GM21619 (cell line): ENCODE data around the gene DNASE2B.
A peak's percentile ranks its signal among the peaks of the same experiment; 100 is the strongest.

Source experiments
- ATAC-seq: cut with Tn5 transposase; IDR thresholded peaks from one replicate; pipeline ENCODE4 v1.9.1; 2021; ENCODE audit not compliant: unreplicated experiment

DNASE2B gene

DNA sequence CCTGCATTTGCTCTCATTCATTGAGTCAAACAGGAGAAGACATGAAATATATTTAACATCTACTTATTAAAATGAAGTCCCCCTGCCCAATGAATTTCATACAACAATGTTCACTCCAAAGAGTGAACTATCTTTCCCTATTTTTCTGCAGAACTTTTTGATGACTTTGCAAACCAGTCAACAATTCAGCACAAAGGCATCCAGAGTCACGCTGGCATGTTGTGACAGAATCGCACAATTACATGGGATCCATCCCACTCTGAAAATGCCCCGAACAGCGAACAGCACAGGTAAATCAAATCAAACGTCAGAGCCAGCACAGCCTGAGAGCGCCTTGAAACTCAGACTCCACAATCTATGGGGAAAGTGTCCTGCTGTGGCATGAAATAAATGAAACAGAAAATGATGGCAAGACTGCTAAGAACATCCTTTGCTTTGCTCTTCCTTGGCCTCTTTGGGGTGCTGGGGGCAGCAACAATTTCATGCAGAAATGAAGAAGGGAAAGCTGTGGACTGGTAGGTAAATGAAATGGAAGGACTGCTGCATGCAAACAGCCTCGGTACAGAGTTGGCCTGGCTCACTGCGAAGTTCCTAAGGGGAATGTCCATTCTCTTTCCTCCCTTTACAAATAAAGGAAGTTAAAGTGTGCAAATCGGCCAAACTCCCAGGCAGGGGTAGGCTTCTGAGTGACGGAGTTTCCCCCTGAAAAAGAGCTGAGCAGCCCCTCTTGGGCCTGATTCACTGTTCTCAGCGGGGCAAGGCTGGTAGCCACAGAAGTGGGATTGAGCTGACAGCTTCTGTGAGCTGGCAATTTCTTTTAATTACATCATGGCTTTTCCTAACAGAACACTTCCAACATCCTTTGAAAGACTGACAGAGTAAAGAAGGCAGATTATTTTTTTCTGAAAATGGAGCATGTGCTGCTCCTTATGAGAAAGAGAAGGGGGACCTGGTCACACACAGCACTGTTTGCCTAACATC is at the start of gene DNASE2B:
TSS of gene DNASE2B (plus strand) at position 310 of the 981 bp plus-strand sequence. CDS start at position 391, 81 bp downstream.
- ATAC-seq, result no peak

- no peak for ATAC-seq
Measured at GRCh38 chr1:84348759-84349158, 49.5 kb upstream of the DNASE2B start.

DNA sequence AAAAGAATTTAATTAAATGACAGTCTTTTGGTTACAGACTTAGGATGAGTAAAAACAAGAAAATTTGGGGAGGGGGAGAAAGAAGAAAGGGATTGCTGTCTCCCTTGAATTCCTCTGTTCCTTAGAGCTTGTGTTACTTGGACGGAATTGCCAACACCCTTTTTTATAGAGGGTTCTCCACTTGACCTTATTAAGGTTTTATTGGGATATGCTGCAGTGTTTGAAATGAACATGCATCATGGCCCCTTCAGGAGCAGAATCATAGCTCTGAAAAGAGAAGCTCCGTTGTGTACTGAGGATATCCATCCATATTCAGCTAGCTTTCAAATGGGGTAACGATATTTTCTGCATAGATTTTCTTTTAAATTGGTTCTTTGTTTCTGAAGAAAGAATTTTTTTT is 48.2 kb upstream of the DNASE2B start:
- ATAC-seq, result no peak

- ATAC-seq, result no peak
Measured at GRCh38 chr1:84350550-84350949, 47.7 kb upstream of the DNASE2B start.

GRCh38 chr1:84352298-84353106 is 45.8 kb upstream of the DNASE2B start:
- ATAC-seq, result no peak

- no peak for ATAC-seq
Measured at GRCh38 chr1:84353695-84354094, 44.6 kb upstream of the DNASE2B start.

GRCh38 chr1:84355556-84355955 is 42.7 kb upstream of the DNASE2B start:
- ATAC-seq, result no peak

- no peak for ATAC-seq
Measured at GRCh38 chr1:84356881-84357280, 41.4 kb upstream of the DNASE2B start.

DNA sequence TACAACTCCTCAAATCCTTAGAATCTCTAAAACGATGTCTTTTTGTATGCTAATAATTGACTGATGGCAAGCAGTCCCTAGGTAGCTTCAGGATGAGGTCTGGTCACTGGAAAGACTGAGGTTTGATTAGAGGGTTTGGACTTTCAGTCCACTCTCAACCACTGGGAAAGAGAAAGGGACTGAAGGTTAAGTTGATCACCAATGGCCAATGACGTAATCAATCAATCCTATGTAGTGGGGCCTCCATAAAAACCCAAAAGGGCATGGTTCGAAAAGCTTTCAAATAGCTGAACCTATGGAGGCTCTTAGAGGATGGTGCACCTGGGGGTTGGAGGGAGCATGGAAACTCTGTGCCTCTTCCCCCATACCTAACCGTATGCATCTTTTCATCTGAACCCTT is 39.6 kb upstream of the DNASE2B start:
- ATAC-seq, result no peak

GRCh38 chr1:84360316-84360715 is 38.0 kb upstream of the DNASE2B start:
- ATAC-seq, result no peak

- no peak for ATAC-seq
Measured at GRCh38 chr1:84361796-84362195, 36.5 kb upstream of the DNASE2B start.

- ATAC-seq, result no peak
Measured at GRCh38 chr1:84363019-84363418, 35.3 kb upstream of the DNASE2B start.

GRCh38 chr1:84363622-84364021 is 34.7 kb upstream of the DNASE2B start:
- no peak for ATAC-seq

DNA sequence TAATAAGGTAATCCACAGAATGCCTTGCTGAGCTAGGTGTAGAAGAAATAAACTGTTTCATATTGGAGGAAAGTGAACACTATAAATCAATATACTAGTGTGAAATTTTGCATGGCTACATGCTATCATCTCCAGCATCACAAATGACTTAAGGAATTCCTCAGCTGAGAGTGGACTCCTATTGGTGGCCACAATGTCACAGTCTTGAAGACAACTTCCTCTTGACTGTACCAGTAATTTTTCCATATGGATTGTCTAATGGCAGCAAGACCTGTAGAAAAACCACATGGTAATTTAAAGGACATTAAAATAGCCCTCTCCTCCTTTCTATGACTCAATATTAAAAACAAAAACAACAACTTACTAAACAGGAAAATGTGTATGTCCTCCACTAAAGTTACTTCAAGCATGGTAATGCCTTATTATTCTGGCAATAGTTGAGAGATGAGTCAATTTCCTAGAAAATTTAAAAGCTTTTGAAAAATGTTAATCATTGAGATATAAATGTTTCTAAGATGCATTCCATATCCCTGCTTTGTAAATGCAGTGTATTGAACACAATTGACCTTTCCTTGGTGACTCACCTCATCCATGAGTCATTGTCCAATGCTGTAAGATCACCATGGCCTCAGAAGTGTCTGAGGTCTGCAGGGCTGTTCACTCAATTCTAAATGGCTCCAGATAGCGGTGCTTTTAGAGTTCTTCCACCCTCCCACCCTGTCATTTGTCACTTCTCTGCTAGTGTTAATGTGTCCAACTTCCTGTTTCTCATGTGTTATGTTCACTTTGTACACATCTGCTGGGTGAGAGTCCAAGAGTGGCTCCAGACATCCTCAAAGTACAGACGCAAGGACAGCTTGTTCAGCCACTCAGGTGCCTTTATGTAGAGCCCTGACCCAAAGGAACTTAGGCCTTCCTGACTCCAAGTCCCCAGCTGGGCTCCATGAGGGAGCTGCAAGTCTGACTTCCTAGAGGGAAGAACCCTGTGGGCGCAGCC is 32.8 kb upstream of the DNASE2B start:
- peak; percentile 49 for ATAC-seq

DNA sequence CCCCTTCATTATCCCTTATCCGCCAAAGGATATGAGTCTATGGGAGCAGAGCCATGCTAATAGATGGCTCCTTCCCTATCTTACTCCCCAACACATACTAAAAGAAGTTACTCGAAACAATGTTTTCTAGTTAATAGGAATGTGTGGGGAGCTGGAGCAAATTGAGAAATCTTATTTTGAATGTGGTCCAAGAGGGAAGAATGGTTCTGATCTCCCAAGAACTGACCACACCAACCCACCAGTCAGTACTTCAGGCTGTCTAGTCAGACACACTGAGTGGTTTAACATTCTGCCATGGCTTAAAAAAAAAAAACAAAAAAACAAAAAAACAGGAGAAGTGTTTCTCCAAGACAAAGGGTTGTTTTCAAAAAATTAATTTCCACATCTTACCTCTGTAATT is 31.5 kb upstream of the DNASE2B start:
- ATAC-seq, result no peak

GRCh38 chr1:84367219-84367618 is 31.1 kb upstream of the DNASE2B start:
- no peak for ATAC-seq

GRCh38 chr1:84368441-84368840 is 29.8 kb upstream of the DNASE2B start:
- no peak for ATAC-seq

- no peak for ATAC-seq
Measured at GRCh38 chr1:84370266-84370665, 28.0 kb upstream of the DNASE2B start.

GRCh38 chr1:84370831-84371394 is 27.4 kb upstream of the DNASE2B start:
- no peak for ATAC-seq

DNA sequence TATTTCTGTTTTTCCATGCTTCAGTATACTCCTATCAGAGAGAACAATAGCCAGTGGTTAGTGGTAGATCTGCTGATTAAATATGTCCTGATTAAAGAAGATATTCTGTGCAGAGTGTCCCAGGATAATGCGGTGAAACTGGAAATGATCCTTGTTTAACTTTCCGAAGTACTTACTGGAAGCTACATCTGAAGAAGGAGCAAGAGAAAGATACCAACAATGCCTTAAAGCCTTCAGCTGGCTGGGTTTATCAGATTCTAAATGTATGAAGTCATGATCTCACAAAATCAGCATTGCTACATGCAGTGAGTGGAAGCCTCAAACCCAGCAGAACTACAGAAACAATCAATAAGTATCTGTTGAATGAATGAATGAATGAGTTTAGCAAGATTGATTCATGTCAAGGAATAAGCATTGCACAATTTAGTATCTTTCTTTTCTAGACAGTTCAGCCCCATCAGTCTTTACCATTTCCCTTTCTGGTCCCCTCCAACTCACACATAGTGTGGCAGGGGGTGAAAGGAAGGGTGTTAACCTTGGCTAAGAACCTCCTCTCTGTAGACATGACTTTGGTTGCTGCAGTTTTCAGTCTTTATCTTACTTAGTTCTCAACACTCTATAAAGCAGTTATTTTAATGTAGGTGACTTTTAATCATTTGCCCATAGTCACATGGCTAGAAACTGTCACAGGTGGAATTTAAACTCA is 24.7 kb upstream of the DNASE2B start:
- no peak for ATAC-seq
